ENCODE results near the gene LEMD2. TPM values are rescaled to one million over a fixed set of nuclear protein-coding genes. Genes with fewer than 3 reads are reported as not detected.

LEMD2 gene
- polyA plus RNA-seq, 6 donors from 2014 or later: 15.4 to 51.3 (median 27.9) TPM

DNA sequence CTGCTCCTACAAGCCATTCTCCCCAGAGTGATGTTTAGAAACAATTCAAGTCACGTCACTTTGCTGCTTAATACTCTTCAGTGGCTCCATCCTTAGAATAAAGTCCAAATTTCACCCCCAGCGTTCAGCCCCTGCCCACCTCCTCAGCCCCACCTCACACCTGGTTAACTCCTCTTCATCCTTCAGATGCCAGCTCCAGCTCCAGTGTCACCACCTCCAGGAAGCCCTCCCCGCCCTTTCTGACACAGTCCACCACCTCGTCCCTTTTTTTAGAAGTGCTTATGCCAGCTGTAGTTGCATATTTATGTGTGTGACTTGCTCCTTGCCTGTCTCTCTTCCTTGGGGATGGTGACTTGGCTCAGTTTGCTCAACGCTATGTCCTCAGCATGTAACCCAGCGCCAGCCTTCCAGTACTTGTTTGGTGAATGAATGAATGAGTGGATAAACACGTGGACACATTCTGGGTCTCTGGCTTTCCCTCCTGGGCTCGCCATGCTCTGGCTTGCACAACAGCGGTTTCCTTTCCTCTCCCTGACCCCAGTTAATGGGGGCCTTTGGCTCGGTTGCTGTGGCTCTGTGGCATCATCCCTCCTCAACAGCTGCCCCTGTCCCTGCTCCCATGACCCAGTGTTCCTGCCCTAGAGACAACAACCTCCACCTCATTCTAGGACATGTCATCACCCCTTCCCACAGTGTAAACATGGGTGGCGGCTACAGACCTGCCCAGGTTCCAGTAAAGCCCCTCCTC lies 38.5 kb downstream of the LEMD2 start:
- Mint-ChIP-seq H3K27me3 (peaks cover 0 to 25% (median 17%) of the 10 kb centered on the region in 3 donors), H3K4me3 (peak overlapping the region in 1 of 8 donors; percentile 3), H3K36me3 (no peaks in the 10 kb centered on the region), H3K4me1 (no peaks in the 10 kb centered on the region), H3K9me3 (no peaks in the 10 kb centered on the region), H3K27ac (peak overlapping the region in 3 of 6 donors; percentile 13 to 59 (median 59))
- ATAC-seq (ENCODE audit: low read depth in 2 of 2) (no peak), DNase-seq (no peak)

DNA sequence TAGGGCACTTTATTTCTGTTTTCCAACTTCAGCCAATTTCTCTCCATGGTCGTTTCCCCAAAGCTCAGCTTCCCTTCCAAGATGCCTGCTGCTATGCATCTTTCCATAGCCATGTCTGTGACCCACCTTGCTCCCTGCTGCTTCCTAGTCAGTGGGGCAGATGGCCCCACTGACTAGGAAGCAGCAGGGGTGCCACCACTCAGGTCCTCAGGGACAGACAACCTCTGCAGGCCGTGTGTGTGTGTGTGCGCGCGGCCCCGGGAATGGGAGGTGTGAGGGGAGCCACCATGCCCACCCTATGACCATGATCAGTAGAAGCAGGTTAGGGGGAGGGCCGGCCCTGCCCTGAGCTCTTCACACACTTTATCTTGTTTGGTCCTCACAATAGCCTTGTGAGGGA lies 39.5 kb downstream of the LEMD2 start:
- Mint-ChIP-seq H3K4me3 (no peak overlapping the region), H3K9me3 (no peaks in the 10 kb centered on the region), H3K36me3 (no peaks in the 10 kb centered on the region), H3K27ac (no peak overlapping the region), H3K4me1 (peaks cover under 1 to 1% (median under 1%) of the 10 kb centered on the region in 3 donors), H3K27me3 (peaks cover 0 to 25% (median 17%) of the 10 kb centered on the region in 3 donors)
- ATAC-seq (ENCODE audit: low read depth in 2 of 2): no peak
- no peak for DNase-seq

DNA sequence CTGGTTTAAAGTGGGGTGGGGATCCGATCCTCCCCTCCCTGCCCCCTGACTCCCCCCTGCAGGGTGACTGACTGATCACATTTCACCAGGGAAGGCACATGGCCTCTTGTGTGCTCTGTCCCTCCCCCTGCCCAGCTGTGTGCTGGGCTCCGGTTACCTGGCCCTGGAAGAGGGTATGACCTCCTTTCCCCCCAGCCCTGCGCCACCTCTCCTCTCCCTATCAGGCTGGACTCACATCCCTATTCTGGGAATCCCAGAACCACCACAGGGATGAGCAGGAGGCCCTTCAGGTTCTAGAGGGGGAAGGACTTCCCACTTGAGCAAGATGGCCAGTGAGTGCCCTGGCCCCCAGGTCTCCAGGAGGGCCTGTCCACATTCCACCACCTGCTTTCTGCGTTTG lies 40.1 kb downstream of the LEMD2 start:
- Mint-ChIP-seq H3K9me3 (no peaks in the 10 kb centered on the region), H3K4me1 (peaks cover 3 to 6% (median 5%) of the 10 kb centered on the region in 3 donors), H3K4me3 (no peak overlapping the region), H3K36me3 (no peaks in the 10 kb centered on the region), H3K27ac (no peak overlapping the region), H3K27me3 (peaks cover 0 to 25% (median 17%) of the 10 kb centered on the region in 3 donors)
- no peak for ATAC-seq (ENCODE audit: low read depth in 2 of 2)
- DNase-seq: no peak

DNA sequence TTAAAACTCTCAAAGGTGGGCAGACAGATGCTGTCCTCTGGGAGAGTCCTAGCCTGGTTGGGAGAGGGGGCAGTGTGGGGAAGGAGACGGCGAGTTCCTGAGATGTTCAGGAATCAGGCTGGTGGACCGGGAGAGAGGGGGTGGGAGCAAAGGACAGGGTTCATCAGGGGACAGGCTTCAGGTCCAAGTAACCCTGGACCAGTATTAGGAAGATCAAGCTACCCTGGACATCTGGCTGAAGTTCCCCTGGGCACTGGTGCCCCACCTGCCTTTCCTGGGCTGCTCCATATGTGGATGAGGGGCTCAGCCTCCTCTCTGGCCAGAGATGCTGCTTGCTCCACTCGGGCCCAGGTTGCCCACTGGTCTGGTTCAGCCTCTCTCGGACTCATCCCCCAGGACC lies 41.1 kb downstream of the LEMD2 start:
- no peak for ATAC-seq (ENCODE audit: low read depth in 2 of 2)

DNA sequence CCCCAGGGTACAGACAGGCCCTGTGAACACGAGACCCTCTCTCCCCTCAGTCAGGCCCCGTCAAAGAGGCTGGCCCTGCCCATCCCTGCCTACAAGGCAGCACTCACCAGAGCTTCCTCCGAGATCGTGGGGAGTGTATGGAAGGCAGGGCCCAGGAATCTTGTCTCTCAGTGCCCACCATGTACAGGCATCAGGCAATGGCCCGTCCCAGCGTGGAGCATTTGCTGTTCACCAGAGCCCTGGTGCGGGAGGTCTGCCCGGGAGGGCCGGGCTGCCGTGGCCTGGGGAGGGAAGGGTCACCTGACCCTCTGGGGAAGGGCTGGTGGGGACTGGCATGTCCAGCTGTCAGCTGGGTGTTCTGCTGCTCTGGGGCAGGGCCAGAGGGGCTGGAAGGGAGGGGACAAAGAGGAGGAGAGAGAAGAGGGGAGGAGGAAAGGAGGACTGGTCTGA lies 42.3 kb downstream of the LEMD2 start, which contains the start of gene IP6K3:
Gene IP6K3, minus strand, starts transcription at position 255 of the 450 bp plus-strand sequence. CDS start 11,429 bp downstream, outside the sequence.
- no peak within 1 kb of the TSS for H3K27ac Mint-ChIP-seq
- peaks cover 5 to 7% (median 6%) of the 10 kb centered on the region in 3 donors for H3K4me1 Mint-ChIP-seq
- peaks cover 7 to 36% (median 30%) of the 10 kb centered on the region in 3 donors for H3K27me3 Mint-ChIP-seq
- H3K9me3 Mint-ChIP-seq: no peaks in the 10 kb centered on the region
- DNase-seq (no peak), ATAC-seq (ENCODE audit: low read depth in 2 of 2) (no peak)
- no peaks in the 10 kb centered on the region for H3K36me3 Mint-ChIP-seq
- peak within 1 kb of the TSS in 1 of 8 donors; percentile 43 for H3K4me3 Mint-ChIP-seq

More for the DNA sequence above, 41.1 kb downstream of the LEMD2 start:
- Mint-ChIP-seq H3K9me3 (no peaks in the 10 kb centered on the region), H3K4me1 (peaks cover 3 to 6% (median 5%) of the 10 kb centered on the region in 3 donors), H3K27me3 (peaks cover under 1 to 28% (median 20%) of the 10 kb centered on the region in 3 donors), H3K36me3 (no peaks in the 10 kb centered on the region), H3K4me3 (no peak overlapping the region), H3K27ac (no peak overlapping the region)
- DNase-seq: no peak

DNA sequence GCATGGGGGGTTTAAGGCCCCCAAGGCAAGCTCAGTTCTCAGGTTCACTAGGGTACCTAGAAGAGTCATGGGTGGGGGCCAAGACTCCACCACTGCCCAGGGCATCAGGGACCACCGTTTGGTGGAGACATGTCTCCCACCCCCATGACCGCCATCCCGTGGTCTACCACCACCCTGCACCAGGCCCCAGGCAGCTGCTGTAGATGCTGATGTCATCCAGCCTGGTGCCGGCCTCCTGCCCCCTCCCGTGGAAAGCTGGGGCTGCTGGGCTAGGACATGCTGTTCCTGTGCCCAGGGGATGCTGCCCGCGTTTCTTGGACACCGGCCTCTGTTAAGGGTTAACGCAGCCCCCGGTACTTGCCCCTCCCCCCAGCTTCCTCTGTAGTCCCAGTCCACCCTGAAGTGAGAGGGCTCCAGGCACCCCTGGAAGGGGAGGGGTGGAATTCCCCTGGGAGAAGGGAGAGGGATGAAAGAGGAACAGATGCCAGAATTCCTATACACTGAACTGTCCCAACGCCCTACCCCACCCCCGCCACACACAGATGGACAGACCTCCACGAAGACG lies 42.8 kb downstream of the LEMD2 start:
- Mint-ChIP-seq H3K4me1 (peaks cover 5 to 7% (median 6%) of the 10 kb centered on the region in 3 donors), H3K4me3 (no peak overlapping the region)

DNA sequence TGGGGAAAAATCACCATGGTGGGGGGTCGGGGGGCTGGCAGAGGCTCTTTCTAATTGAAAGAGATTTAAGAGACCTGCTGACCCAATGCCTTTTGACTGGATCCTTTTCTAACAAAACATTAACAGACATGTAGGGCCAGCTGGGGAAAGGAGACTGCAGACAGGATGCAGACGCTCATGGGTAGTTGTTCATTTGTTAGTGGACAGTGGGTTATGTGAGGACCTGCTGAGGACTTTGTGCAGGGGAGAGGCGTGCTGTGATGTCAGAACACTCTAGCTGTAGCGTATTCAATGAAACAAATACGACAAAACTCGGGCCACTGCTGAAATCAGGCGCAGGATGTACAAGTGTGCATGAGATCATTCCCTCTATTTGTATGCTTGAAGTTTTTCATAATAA lies 43.4 kb downstream of the LEMD2 start:
- no peaks in the 10 kb centered on the region for H3K9me3 Mint-ChIP-seq
- ATAC-seq (ENCODE audit: low read depth in 2 of 2): no peak
- H3K4me3 Mint-ChIP-seq: no peak overlapping the region
- peaks cover 7 to 30% (median 29%) of the 10 kb centered on the region in 3 donors for H3K27me3 Mint-ChIP-seq
- peaks cover 5 to 7% (median 6%) of the 10 kb centered on the region in 3 donors for H3K4me1 Mint-ChIP-seq
- H3K36me3 Mint-ChIP-seq: no peaks in the 10 kb centered on the region
- DNase-seq: no peak
- peak overlapping the region in 1 of 6 donors; percentile 5 for H3K27ac Mint-ChIP-seq

More for the DNA sequence above, 42.8 kb downstream of the LEMD2 start:
- peaks cover 7 to 34% (median 30%) of the 10 kb centered on the region in 3 donors for H3K27me3 Mint-ChIP-seq
- no peak overlapping the region for H3K27ac Mint-ChIP-seq
- H3K36me3 Mint-ChIP-seq: no peaks in the 10 kb centered on the region
- H3K9me3 Mint-ChIP-seq: no peaks in the 10 kb centered on the region
- no peak for DNase-seq
- ATAC-seq (ENCODE audit: low read depth in 2 of 2): no peak

DNA sequence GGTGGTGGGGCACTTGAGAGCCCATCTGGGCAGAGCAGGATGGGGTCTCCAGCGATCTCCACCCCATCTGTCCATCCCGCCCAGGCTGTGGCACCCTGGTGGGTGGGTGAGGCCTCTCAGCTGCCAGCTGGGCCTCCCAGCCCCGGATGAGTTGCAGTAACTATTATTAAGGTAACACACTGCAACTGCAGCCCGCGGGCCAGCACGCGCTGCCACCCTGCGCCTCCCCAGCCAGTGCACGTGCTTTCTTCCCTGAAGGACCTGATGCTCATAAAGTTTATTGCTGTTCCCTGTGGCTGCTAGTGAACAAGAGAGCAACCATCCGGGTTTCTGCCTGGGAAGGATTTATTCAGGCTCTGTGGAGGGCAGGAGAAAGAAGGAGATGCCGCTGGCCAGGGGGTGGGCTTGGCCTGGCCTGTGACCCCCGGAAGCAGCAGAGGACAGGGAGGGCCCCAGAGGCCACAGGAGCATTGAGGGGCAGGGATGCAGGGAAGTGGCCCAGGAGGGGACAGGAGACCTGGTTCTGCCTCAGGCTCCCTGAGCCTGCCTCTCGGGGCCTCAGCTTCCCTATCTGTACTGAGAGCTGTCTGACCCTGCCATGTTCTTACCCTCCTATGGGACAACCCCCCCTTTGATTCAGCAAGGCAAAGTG lies 43.9 kb downstream of the LEMD2 start:
- no peaks in the 10 kb centered on the region for H3K9me3 Mint-ChIP-seq
- peak overlapping the region in 1 of 6 donors; percentile 5 for H3K27ac Mint-ChIP-seq
- peaks cover 7 to 30% (median 26%) of the 10 kb centered on the region in 3 donors for H3K27me3 Mint-ChIP-seq
- H3K4me3 Mint-ChIP-seq: no peak overlapping the region
- H3K4me1 Mint-ChIP-seq: peaks cover 5 to 7% (median 6%) of the 10 kb centered on the region in 3 donors
- H3K36me3 Mint-ChIP-seq: no peaks in the 10 kb centered on the region
- no peak for DNase-seq
- ATAC-seq (ENCODE audit: low read depth in 2 of 2): no peak

DNA sequence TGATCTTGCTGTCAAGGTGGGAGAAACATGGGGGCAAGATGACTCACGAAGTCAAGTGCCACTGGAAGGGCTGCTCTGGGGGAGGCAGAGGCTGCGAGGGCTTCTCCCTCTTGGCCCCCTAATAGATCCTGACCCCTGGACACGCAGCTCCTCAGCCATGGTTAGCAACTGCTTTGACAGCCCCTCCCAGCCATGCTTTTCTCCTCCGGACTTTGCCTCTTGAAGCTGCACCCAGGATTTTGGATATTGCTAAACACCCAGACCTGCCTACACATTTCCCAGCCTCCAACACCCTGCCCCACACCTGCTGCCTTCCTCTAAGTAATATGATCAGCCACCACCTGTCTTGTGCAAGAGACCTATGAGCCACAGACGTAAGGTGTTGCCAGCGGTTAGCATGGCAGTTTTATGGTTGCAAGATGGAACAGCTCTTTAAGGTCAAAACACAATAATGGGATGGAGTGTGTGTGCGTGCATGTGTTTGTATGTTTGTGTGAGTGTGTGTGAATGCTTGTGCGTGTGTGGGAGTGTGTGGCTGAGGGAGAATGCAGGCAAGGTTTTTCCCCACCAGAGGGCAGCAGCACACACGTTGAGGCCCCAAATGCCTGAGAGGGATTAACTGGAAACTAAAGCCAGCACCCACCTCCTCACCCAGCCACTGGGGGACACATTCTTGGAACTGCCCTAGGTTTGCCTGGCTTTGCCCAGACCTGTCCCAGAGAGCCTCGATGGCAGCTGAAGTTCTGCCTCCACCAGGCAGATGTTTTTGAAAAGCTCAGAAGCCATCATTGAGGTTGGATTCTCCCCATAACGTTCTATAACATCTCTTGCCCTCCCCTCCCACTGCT lies 44.7 kb downstream of the LEMD2 start:
- Mint-ChIP-seq H3K4me3 (no peak overlapping the region), H3K27ac (no peak overlapping the region), H3K27me3 (peaks cover 7 to 30% (median 26%) of the 10 kb centered on the region in 3 donors), H3K4me1 (peaks cover 5 to 7% (median 6%) of the 10 kb centered on the region in 3 donors), H3K36me3 (no peaks in the 10 kb centered on the region), H3K9me3 (no peaks in the 10 kb centered on the region)
- ATAC-seq (ENCODE audit: low read depth in 2 of 2): peak; percentile 76 to 89
- peak; percentile 62 for DNase-seq

DNA sequence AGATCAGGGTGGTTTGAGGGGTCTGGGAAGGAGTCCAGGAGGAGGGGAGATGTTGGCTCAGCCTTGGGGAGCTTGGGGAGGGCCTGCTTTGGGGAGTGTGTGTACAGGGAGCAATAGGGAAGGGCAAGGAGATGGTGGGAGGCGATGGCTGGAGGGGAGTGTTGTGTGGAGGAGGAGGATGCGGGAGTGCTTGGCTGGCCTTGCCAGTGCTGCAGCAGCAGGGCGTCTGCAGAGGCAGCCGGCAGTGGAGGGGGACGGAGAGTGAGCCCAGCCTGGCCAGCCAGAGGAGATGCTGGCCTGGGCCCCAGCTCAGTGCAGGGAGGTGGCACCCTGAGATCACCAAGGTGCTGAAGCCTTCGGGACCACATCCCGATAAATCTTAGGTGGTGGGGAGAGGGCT lies 46.1 kb downstream of the LEMD2 start:
- peaks cover 5 to 7% (median 6%) of the 10 kb centered on the region in 3 donors for H3K4me1 Mint-ChIP-seq
- no peaks in the 10 kb centered on the region for H3K9me3 Mint-ChIP-seq
- DNase-seq (no peak), ATAC-seq (ENCODE audit: low read depth in 2 of 2) (no peak)
- no peak overlapping the region for H3K4me3 Mint-ChIP-seq
- H3K27me3 Mint-ChIP-seq: peaks cover 7 to 24% (median 20%) of the 10 kb centered on the region in 3 donors
- no peak overlapping the region for H3K27ac Mint-ChIP-seq
- H3K36me3 Mint-ChIP-seq: no peaks in the 10 kb centered on the region

DNA sequence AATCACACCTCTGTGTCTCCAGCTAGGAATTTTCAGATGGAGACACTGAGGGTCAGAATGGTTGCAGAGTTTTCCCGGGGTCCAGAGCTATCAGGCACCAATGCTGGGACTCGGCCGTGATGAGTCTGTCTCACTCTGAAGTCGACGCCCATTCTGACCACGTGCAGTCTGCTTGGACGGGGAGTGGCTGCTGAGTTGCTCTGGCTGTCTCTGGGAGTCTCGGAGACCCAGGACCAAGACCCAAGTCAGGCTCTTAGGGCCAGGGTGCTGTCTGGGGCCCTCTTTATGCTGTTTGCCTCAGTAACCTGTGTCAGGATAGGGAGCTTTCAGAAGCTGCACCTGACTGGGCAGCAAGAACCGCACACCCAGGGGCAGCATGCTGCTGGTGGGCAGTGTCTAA lies 46.8 kb downstream of the LEMD2 start:
- peaks cover 5 to 7% (median 6%) of the 10 kb centered on the region in 3 donors for H3K4me1 Mint-ChIP-seq
- H3K27ac Mint-ChIP-seq: no peak overlapping the region
- DNase-seq: no peak
- H3K9me3 Mint-ChIP-seq: no peaks in the 10 kb centered on the region
- H3K4me3 Mint-ChIP-seq: no peak overlapping the region
- no peak for ATAC-seq (ENCODE audit: low read depth in 2 of 2)
- peaks cover 7 to 17% (median 13%) of the 10 kb centered on the region in 3 donors for H3K27me3 Mint-ChIP-seq
- no peaks in the 10 kb centered on the region for H3K36me3 Mint-ChIP-seq

DNA sequence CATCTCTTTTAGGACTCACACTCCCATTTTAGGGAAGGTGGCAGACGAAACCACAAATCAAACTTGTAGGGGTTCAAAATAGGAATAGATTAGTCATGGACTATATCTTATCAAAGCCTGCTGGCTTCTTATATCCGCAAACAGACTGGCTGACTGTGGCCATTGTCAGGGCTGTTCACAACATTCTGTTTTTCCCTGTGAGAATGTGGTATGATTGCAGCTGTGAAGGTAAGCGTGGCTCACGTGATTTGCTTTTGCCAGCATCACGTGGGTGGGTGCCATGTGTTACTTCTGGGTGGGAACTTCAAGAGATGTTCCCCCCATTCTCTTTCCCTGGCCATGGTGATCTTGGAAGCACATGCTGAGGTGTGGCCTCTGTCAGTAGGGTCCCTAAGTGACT lies 48.1 kb downstream of the LEMD2 start:
- no peak overlapping the region for H3K27ac Mint-ChIP-seq
- no peak overlapping the region for H3K4me3 Mint-ChIP-seq
- no peaks in the 10 kb centered on the region for H3K36me3 Mint-ChIP-seq
- DNase-seq (no peak), ATAC-seq (ENCODE audit: low read depth in 2 of 2) (no peak)
- peaks cover 7 to 13% (median 11%) of the 10 kb centered on the region in 3 donors for H3K27me3 Mint-ChIP-seq
- no peaks in the 10 kb centered on the region for H3K9me3 Mint-ChIP-seq
- peaks cover 5 to 7% (median 6%) of the 10 kb centered on the region in 3 donors for H3K4me1 Mint-ChIP-seq

DNA sequence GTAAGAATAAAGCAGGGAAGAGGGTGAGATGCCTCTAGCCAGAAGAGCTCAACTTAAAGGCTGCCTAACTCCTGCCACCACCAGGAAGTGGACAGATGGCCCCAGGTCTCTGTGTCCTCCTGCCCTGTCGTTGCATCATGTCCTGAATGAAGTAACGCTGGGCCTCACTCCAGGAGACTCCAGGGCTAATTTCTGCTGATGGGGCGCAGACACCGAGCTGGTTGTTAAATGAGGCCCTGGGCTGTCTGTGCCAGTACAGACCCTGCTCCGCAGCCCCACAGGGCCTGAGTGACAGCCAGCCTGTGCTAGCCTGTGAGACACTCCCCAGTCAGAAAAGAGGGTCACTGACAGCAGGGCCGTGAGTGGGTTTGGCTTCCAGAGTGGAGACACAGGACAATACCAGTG lies 48.7 kb downstream of the LEMD2 start:
- H3K27ac Mint-ChIP-seq: no peak overlapping the region
- no peaks in the 10 kb centered on the region for H3K36me3 Mint-ChIP-seq
- DNase-seq (no peak), ATAC-seq (ENCODE audit: low read depth in 2 of 2) (no peak)
- no peaks in the 10 kb centered on the region for H3K9me3 Mint-ChIP-seq
- H3K4me3 Mint-ChIP-seq: no peak overlapping the region
- peaks cover 5 to 7% (median 6%) of the 10 kb centered on the region in 3 donors for H3K4me1 Mint-ChIP-seq
- peaks cover 7 to 13% (median 11%) of the 10 kb centered on the region in 3 donors for H3K27me3 Mint-ChIP-seq
